CD4-positive, alpha-beta T cell treated with Interferon alpha-2 for 1 hour (primary cell): ENCODE data around the gene DPM3.
A peak's percentile ranks its signal among the peaks of the same experiment; 100 is the strongest.
"Not testable (repeated sequence)": the region's sequence is repeated elsewhere in the genome, so short reads cannot be mapped to it uniquely, and the experiment has no call there.

Experiments used
- DNase-seq, 2 donors: peaks; one replicate each; pipeline ENCODE4 v3.0.0-alpha.2; 2020 to 2022

Gene DPM3

GRCh38 chr1:155155996-155156643 lies 15.8 kb upstream of the DPM3 start:
- DNase-seq, result not testable (repeated sequence)

- DNase-seq, result no peak
Measured at GRCh38 chr1:155145491-155145890, 5.2 kb upstream of the DPM3 start.

GRCh38 chr1:155141749-155142148 lies 1.4 kb upstream of the DPM3 start:
- DNase-seq, result no peak

DNA sequence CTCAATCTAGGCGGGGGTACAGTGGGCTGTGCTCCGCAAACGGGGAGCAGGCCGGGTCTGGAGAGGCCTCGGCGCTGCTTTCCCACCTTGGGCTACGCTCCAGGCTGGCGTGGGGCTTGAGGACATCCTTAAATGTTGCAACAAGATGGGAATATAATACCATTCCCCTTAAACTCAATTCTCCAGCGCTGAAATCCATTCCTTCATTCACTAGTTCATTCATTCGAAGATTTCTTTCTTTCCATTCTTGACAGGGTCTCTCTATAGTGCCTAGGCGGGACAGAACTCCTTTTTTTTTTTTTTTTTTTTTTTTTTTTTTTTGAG lies 261 bp upstream of the DPM3 start:
- DNase-seq, result no peak

DNA sequence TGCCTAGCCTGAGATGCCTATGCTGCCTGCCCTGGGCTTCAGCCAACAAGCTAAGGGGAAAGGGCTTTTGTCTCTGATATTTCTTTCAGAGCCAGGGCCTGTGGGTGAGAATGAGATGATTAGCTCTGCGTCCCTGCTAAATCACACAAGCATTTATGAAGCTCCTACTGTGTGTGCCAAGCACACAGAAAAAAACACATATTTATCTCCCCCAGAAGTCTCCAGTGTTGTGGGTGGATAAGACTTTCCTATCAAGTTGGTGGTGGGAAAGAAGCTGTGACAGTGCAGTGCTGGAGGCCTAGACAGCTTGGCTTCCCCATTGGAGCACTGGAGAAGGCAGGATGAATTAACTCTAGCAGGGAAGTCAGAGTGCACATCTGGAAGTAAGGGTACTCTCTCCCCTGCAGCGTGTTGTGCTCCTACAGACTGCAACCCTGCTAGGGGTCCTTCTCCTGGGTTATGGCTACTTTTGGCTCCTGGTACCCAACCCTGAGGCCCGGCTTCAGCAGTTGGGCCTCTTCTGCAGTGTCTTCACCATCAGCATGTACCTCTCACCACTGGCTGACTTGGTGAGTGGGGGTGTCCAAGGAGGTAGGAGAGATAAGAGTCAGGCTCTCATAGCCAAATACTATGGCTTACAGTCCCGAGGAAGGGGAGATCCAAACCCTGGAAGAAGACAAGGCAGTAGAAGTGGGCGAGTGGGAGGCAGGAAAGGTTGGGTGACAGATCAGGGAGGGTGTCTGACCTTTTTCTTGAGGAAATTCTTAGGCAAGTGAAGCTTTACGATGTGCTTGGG lies 3.0 kb downstream of the DPM3 start:
- no peak for DNase-seq

GRCh38 chr1:155136748-155137147 lies 3.6 kb downstream of the DPM3 start:
- DNase-seq, result peak; percentile 37 to 54

DNA sequence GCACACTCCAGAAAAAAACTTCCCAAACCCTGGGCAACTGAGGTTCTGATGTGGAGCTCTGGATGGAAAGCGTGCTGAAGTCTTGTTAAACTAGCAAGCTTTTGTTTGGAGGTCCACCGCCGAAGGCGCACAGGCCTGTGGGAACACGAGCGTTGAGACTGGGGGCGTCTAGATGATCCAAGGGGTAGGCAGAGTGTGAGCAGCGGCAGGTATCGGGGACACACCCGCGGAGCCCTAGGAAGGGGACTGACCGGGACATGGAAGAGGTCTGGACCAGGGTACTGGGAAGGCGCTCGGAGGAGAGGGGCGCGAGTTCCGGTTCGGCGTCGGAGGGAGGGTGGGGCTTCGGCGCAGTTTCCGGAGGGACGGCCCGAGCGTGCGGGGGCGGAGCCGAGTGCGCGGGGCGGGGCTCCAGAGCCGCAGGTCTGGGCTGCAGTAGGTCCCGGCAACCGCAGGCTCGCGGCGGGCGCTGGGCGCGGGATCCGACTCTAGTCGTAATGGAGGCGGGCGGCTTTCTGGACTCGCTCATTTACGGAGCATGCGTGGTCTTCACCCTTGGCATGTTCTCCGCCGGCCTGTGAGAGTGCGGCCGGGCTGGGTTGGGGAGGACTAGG lies 4.8 kb downstream of the DPM3 start, which contains the start of gene SLC50A1:
TSS of gene SLC50A1 (plus strand) at position 438 of the 614 bp plus-strand sequence. CDS start at position 498, 60 bp downstream.
- DNase-seq, result peak; percentile 93 to 94

GRCh38 chr1:155134880-155135414 lies 5.4 kb downstream of the DPM3 start:
- peak; percentile 62 to 76 for DNase-seq

DNA sequence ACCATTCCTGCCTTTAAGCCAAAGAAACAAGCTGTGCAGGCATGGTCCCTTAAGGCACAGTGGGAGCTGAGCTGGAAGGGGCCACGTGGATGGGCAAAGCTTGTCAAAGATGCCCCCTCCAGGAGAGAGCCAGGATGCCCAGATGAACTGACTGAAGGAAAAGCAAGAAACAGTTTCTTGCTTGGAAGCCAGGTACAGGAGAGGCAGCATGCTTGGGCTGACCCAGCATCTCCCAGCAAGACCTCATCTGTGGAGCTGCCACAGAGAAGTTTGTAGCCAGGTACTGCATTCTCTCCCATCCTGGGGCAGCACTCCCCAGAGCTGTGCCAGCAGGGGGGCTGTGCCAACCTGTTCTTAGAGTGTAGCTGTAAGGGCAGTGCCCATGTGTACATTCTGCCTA lies 6.0 kb downstream of the DPM3 start:
- DNase-seq, result no peak

DNA sequence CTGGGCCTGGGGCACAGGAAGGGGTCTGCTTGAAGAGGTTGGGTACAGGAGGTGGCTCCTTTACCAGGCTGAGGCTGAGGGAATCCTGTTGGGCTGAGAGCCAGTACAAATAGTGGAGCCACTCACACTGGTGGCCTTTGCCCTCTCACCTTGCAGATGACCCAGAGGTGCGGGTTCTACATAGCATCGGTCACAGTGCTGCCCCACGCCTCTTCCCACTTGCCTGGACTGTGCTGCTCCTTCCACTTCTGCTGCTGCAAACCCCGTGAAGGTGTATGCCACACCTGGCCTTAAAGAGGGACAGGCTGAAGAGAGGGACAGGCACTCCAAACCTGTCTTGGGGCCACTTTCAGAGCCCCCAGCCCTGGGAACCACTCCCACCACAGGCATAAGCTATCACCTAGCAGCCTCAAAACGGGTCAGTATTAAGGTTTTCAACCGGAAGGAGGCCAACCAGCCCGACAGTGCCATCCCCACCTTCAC lies 6.5 kb downstream of the DPM3 start:
- DNase-seq, result no peak

DNA sequence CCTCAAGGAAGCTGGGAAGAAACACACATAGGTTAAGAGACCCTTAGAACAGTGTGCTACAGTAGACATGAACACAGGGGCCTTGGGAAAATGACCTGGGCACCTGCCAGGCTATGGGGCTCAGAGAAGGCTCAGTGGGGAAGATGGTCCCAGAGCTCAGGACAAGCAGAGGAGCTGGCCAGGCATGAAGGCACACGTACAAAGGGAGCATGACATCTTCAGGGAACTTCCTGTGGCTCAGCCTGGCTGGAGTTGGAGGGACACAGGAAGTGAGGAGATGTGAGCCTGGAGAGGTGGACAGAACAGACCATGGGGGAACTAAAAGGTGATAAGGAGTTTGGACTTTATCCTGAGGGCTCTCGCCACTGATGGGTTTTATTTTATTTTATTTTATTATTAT lies 8.5 kb downstream of the DPM3 start:
- no peak for DNase-seq

- no peak for DNase-seq
Measured at GRCh38 chr1:155131285-155131684, 9.0 kb downstream of the DPM3 start.

DNA sequence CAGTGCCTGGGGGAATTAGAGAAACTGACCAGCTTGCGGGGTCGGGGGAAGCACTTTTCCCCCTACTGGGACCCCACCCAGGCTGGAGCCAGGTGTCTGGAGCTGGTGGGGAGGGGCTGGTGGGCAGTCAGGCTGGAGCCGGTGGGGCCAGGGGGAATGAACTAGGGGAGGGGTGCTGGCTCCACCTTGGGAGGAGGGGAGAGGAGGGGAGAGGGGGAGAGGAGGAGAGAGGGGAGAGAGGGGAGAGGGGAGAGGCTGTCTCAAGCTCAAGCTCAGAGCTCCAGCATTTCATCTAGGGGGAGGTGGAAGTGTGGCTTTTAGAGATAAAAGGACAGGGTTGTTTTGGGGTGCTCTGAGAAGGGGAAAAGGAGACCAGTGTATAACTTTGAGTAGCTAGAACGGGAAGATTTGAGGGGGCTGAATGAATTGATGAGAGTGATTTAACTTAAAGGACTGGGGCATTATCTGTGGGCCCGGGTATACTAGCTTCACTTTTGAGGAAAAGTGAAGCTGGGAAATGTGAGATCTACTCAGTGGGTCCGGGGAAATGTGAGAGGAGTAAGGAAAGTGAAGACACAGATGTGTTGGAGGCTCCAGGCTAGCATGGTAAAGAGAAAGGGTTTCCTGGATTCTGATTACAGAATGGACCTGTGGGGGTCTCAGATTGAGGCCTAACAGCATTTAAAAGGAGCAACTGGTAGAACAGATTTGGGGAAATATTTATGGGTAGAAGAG lies 9.9 kb downstream of the DPM3 start:
- no peak for DNase-seq

- DNase-seq, result peak in 1 of 2 donors; percentile 22
Measured at GRCh38 chr1:155128755-155129473, 11.4 kb downstream of the DPM3 start.

- no peak for DNase-seq
Measured at GRCh38 chr1:155127967-155128754, 12.2 kb downstream of the DPM3 start.

- peak; percentile 14 to 54 for DNase-seq
Measured at GRCh38 chr1:155127105-155127966, 13.0 kb downstream of the DPM3 start, which contains the start of gene EFNA1. Gene EFNA1, plus strand, starts transcription at chr1:155127876. Its CDS starts 102 bp downstream, at chr1:155127978.

DNA sequence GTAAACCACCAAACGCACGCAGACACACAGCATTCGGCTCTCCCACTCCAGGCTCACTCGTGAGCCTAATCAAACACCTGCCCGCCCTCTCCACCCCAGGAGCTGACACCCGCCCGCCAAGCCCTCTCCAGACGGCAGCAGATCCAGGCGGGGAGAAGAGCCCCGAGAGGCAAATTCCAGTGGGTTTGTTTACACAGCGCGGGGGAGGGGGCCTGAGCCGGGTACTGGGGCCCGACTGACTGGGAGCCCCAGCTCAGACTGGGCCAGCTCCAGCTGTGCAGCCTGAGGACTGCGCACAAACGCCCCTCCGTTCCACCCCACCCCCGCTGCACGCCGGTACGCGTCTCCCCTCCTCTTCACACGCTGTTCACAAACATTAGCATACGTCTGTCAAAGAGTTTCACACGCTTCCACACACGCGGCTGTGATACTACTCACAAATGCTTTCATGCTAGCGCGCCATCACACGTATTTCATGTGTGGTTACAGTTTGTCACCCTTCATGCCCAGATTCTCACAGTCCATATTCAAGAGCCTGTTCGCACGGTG lies 13.7 kb downstream of the DPM3 start:
- peak; percentile 26 to 48 for DNase-seq

GRCh38 chr1:155125946-155126555 lies 14.3 kb downstream of the DPM3 start:
- DNase-seq, result no peak

GRCh38 chr1:155125511-155125945 lies 14.8 kb downstream of the DPM3 start:
- DNase-seq, result no peak
